Mesenchymal stem cell (in vitro differentiated cells and primary cell): Measurements from ENCODE around the gene CDKN2D.
"Not testable (repeated sequence)": the region's sequence is repeated elsewhere in the genome, so short reads cannot be mapped to it uniquely, and the experiment has no call there.

ENCODE experiments used
- DNase-seq: peaks from one replicate; pipeline ENCODE4 v3.0.0-alpha.2; 2013
- H2AFZ ChIP-seq: one replicate; pipeline ENCODE4 v1.6.1; 2013; ENCODE audit warnings: low read depth, mild to moderate bottlenecking, control low read depth, inconsistent platforms, low read length, moderate library complexity
- H2AK5ac ChIP-seq: 2 replicates; pipeline ENCODE4 v1.6.1; 2013; ENCODE audit warnings: low read length, moderate library complexity, mild to moderate bottlenecking, inconsistent platforms; ENCODE audit not compliant: severe bottlenecking
- H2BK120ac ChIP-seq: one replicate; pipeline ENCODE4 v1.6.1; 2013; ENCODE audit warnings: low read depth, mild to moderate bottlenecking, inconsistent platforms, low read length, moderate library complexity
- H2BK12ac ChIP-seq, 2 experiments: one replicate each; pipeline ENCODE4 v1.6.1; 2013; ENCODE audit warnings: inconsistent platforms in 2 of 2, low read length in 2 of 2, mild to moderate bottlenecking in 2 of 2, moderate library complexity in 2 of 2, control low read depth in 1 of 2
- H2BK15ac ChIP-seq: one replicate; pipeline ENCODE4 v1.6.1; 2013; ENCODE audit warnings: mild to moderate bottlenecking, low read depth, inconsistent platforms; ENCODE audit not compliant: poor library complexity, severe bottlenecking
- H2BK5ac ChIP-seq: 2 replicates; pipeline ENCODE4 v1.6.1; 2013; ENCODE audit warnings: low read depth, mild to moderate bottlenecking, low read length, control low read depth, inconsistent platforms; ENCODE audit not compliant: poor library complexity, severe bottlenecking
- H3K14ac ChIP-seq, 2 experiments: one replicate each; pipeline ENCODE4 v1.6.1; 2013; ENCODE audit warnings: inconsistent platforms in 2 of 2, low read length in 2 of 2, control low read depth in 1 of 2, mild to moderate bottlenecking in 1 of 2, moderate library complexity in 1 of 2
- H3K18ac ChIP-seq, 2 experiments: one replicate each; pipeline ENCODE4 v1.6.1; 2013; ENCODE audit warnings: inconsistent platforms in 2 of 2, low read length in 2 of 2, control low read depth in 1 of 2, low read depth in 1 of 2, mild to moderate bottlenecking in 1 of 2
- H3K23ac ChIP-seq, 2 experiments: one replicate each; pipeline ENCODE4 v1.6.1; 2013; ENCODE audit warnings: inconsistent platforms in 2 of 2, low read length in 2 of 2, mild to moderate bottlenecking in 2 of 2, moderate library complexity in 2 of 2, control low read depth in 1 of 2
- H3K27ac ChIP-seq: 2 replicates; pipeline ENCODE4 v1.5.1; 2013; ENCODE audit warnings: mild to moderate bottlenecking, moderate library complexity, low read length, control low read depth, inconsistent platforms; ENCODE audit not compliant: poor library complexity, severe bottlenecking
- H3K27me3 ChIP-seq, 2 experiments: 2 replicates each; pipeline versions ENCODE4 v1.6.1 to v1.7.0; 2013; ENCODE audit warnings: low read length in 2 of 2, mild to moderate bottlenecking in 2 of 2, moderate library complexity in 2 of 2, control low read depth in 1 of 2, inconsistent platforms in 1 of 2; ENCODE audit not compliant: control insufficient read depth in 1 of 2, insufficient read depth in 1 of 2
- H3K36me3 ChIP-seq, 2 experiments: 2 replicates each; pipeline versions ENCODE4 v1.6.1 to v1.7.0; 2013; ENCODE audit warnings: low read length in 2 of 2, control low read depth in 1 of 2, inconsistent platforms in 1 of 2, low read depth in 1 of 2, mild to moderate bottlenecking in 1 of 2; ENCODE audit not compliant: insufficient read depth in 2 of 2, control insufficient read depth in 1 of 2
- H3K4ac ChIP-seq, 2 experiments: one replicate each; pipeline ENCODE4 v1.6.1; 2013; ENCODE audit warnings: inconsistent platforms in 2 of 2, low read length in 2 of 2, mild to moderate bottlenecking in 2 of 2, moderate library complexity in 2 of 2, control low read depth in 1 of 2, low read depth in 1 of 2
- H3K4me1 ChIP-seq: 2 replicates; pipeline ENCODE4 v1.6.1; 2013; ENCODE audit warnings: low read depth, low read length, control low read depth; ENCODE audit not compliant: control insufficient read depth, insufficient read depth
- H3K4me2 ChIP-seq: 2 replicates; pipeline ENCODE4 v1.6.1; 2013; ENCODE audit warnings: low read length, mild to moderate bottlenecking, inconsistent platforms; ENCODE audit not compliant: poor library complexity, severe bottlenecking
- H3K4me3 ChIP-seq, 2 experiments: 2 replicates each; pipeline versions ENCODE4 v1.5.1 to v1.7.0; 2013; ENCODE audit warnings: low read length in 2 of 2, mild to moderate bottlenecking in 2 of 2, control low read depth in 1 of 2, low read depth in 1 of 2; ENCODE audit not compliant: insufficient read depth in 1 of 2
- H3K79me1 ChIP-seq: replicated peaks from 2 replicates; pipeline ENCODE4 v1.6.1; 2013; ENCODE audit warnings: mild to moderate bottlenecking, control low read depth, low read length, inconsistent platforms; ENCODE audit not compliant: poor library complexity, severe bottlenecking
- H3K9ac ChIP-seq: 2 replicates; pipeline ENCODE4 v1.7.0; 2013; ENCODE audit warnings: mild to moderate bottlenecking, low read length, moderate library complexity
- H3K9me3 ChIP-seq: 2 replicates; pipeline ENCODE4 v1.7.0; 2013; ENCODE audit warnings: mild to moderate bottlenecking, low read length; ENCODE audit not compliant: control insufficient read depth
- H4K8ac ChIP-seq: one replicate; pipeline ENCODE4 v1.6.1; 2013; ENCODE audit warnings: inconsistent platforms, mild to moderate bottlenecking, low read length, moderate library complexity
- H4K91ac ChIP-seq: one replicate; pipeline ENCODE4 v1.6.1; 2013; ENCODE audit warnings: mild to moderate bottlenecking, low read length, inconsistent platforms
- WGBS: methylation state at CpG from one replicate; pipeline ENCODE4 v1.1.7; 2013; ENCODE audit warnings: mixed read lengths; 5-methylcytosine and 5-hydroxymethylcytosine counted together

Gene CDKN2D

GRCh38 chr19:10539016-10539415 lies 29.8 kb downstream of the CDKN2D start:
- not testable (repeated sequence) for H3K23ac ChIP-seq, H3K27ac ChIP-seq, H3K9ac ChIP-seq, H3K4me3 ChIP-seq, H3K14ac ChIP-seq, H2AFZ ChIP-seq, H3K4ac ChIP-seq, H4K8ac ChIP-seq, H3K4me1 ChIP-seq, H3K4me2 ChIP-seq, H2BK120ac ChIP-seq, DNase-seq, H4K91ac ChIP-seq, H3K9me3 ChIP-seq, H3K79me1 ChIP-seq, H2BK12ac ChIP-seq, H3K36me3 ChIP-seq, H2AK5ac ChIP-seq, H2BK15ac ChIP-seq, H2BK5ac ChIP-seq
- peaks cover 10 to 37% of the 10 kb centered on the region in 2 experiments for H3K27me3 ChIP-seq
- peak overlapping the region in 1 of 2 experiments; percentile 5 for H3K18ac ChIP-seq
- WGBS: 86% methylated on average over 9 of the region's 9 CpGs

GRCh38 chr19:10538204-10538983 lies 30.4 kb downstream of the CDKN2D start:
- Histone ChIP-seq H2BK12ac (peak overlapping the region in 1 of 2 experiments; percentile 37), H3K23ac (no peak overlapping the region), H3K4me2 (no peak overlapping the region), H4K8ac (no peak overlapping the region), H4K91ac (no peak overlapping the region), H3K14ac (no peak overlapping the region), H3K4me1 (peaks cover 2% of the 10 kb centered on the region), H3K79me1 (no peaks in the 10 kb centered on the region), H3K27me3 (peaks cover 10 to 37% of the 10 kb centered on the region in 2 experiments), H3K27ac (no peak overlapping the region), H2BK5ac (no peak overlapping the region), H3K18ac (no peak overlapping the region), H2AK5ac (no peak overlapping the region), H3K4me3 (no peak overlapping the region), H2AFZ (no peak overlapping the region), H3K9ac (no peak overlapping the region), H3K9me3 (no peaks in the 10 kb centered on the region), H3K4ac (no peak overlapping the region), H3K36me3 (no peaks in the 10 kb centered on the region), H2BK120ac (no peak overlapping the region), H2BK15ac (no peak overlapping the region)
- WGBS: 89% methylated on average over 19 of the region's 20 CpGs
- DNase-seq: no peak

GRCh38 chr19:10537668-10538067 lies 31.1 kb downstream of the CDKN2D start:
- Histone ChIP-seq H3K14ac (no peak overlapping the region), H3K23ac (no peak overlapping the region), H3K79me1 (no peaks in the 10 kb centered on the region), H2AK5ac (no peak overlapping the region), H3K4me2 (no peak overlapping the region), H3K27ac (no peak overlapping the region), H2BK15ac (no peak overlapping the region), H4K8ac (no peak overlapping the region), H3K9ac (no peak overlapping the region), H2BK120ac (no peak overlapping the region), H3K4ac (no peak overlapping the region), H3K9me3 (no peaks in the 10 kb centered on the region), H3K4me3 (no peak overlapping the region), H3K36me3 (no peaks in the 10 kb centered on the region), H2BK12ac (no peak overlapping the region), H2AFZ (no peak overlapping the region), H4K91ac (no peak overlapping the region), H3K4me1 (no peaks in the 10 kb centered on the region), H2BK5ac (no peak overlapping the region), H3K18ac (no peak overlapping the region), H3K27me3 (peaks cover 10 to 37% of the 10 kb centered on the region in 2 experiments)
- no peak for DNase-seq
- WGBS: 72% methylated on average over 9 of the region's 11 CpGs

- Histone ChIP-seq H3K23ac (no peak overlapping the region), H3K9me3 (no peaks in the 10 kb centered on the region), H3K18ac (peak overlapping the region in 1 of 2 experiments; percentile 43), H3K36me3 (no peaks in the 10 kb centered on the region), H4K8ac (no peak overlapping the region), H2AFZ (no peak overlapping the region), H2AK5ac (no peak overlapping the region), H3K27me3 (peaks cover 10 to 34% of the 10 kb centered on the region in 2 experiments), H3K4me1 (no peaks in the 10 kb centered on the region), H2BK12ac (peak overlapping the region in 1 of 2 experiments; percentile 71), H4K91ac (no peak overlapping the region), H3K4me2 (no peak overlapping the region), H3K27ac (no peak overlapping the region), H3K79me1 (no peaks in the 10 kb centered on the region), H2BK15ac (no peak overlapping the region), H2BK5ac (no peak overlapping the region), H3K4ac (no peak overlapping the region), H2BK120ac (no peak overlapping the region), H3K14ac (peak overlapping the region in 1 of 2 experiments; percentile 77), H3K4me3 (no peak overlapping the region), H3K9ac (no peak overlapping the region)
- DNase-seq: peak; percentile 37
- WGBS: 76% methylated on average over 6 of the region's 6 CpGs
Measured at GRCh38 chr19:10535613-10536012, 33.2 kb downstream of the CDKN2D start.
